Diencephalon (tissue), 1 donor: Measurements from ENCODE around the gene MTHFD1L. TPM values are rescaled to one million over a fixed set of nuclear protein-coding genes. Genes with fewer than 3 reads are reported as not detected.

ENCODE experiments used
- small RNA-seq: library from RNA; depleted of rRNA; stranded (forward); fragments of <200 nt; gene quantifications from one replicate; pipeline ENCODE3, GENCODE V24; 2014
- total RNA-seq: library from RNA; depleted of rRNA; stranded (reverse); fragments of >200 nt; gene quantifications from one replicate; pipeline ENCODE4 v1.2.3, GENCODE V29; 2014

Gene MTHFD1L
- total RNA-seq = 18.0 TPM

DNA sequence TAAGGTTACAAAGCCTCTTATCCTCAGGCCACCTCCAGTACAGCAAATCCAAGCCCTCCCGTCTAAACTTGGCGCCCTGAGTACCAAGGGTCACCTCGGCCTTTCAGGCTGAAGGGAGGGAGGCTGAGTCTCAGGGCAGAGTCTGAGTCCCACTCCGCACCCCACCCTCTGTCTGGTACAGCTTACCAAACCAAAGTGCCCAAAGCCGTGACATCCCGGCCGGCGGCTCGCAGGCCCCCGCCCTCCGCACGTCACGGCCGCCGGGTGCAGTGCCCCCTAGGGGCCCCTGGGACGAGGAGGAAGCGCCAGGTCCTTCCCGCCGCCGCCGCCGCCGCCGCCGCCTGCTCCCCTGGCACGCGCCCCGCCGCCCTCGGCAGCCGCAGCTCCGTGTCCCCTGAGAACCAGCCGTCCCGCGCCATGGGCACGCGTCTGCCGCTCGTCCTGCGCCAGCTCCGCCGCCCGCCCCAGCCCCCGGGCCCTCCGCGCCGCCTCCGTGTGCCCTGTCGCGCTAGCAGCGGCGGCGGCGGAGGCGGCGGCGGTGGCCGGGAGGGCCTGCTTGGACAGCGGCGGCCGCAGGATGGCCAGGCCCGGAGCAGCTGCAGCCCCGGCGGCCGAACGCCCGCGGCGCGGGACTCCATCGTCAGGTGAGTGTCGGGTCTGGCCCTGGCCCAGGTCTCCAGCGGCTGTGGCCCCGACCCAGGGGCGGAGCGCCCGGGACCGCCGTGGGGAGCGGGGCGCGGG lies at the start of gene MTHFD1L:
Gene MTHFD1L, plus strand, starts transcription at position 297 of the 741 bp plus-strand sequence. Its CDS starts 121 bp downstream, at position 418.

Small RNA genes lying within 50 kb of the gene (small RNA-seq; reads per million reads assigned to genes)
- not detected for gene RNU6-302P
